ENCODE data around the gene CLDN17.

Gene CLDN17, protein sequence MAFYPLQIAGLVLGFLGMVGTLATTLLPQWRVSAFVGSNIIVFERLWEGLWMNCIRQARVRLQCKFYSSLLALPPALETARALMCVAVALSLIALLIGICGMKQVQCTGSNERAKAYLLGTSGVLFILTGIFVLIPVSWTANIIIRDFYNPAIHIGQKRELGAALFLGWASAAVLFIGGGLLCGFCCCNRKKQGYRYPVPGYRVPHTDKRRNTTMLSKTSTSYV

DNA sequence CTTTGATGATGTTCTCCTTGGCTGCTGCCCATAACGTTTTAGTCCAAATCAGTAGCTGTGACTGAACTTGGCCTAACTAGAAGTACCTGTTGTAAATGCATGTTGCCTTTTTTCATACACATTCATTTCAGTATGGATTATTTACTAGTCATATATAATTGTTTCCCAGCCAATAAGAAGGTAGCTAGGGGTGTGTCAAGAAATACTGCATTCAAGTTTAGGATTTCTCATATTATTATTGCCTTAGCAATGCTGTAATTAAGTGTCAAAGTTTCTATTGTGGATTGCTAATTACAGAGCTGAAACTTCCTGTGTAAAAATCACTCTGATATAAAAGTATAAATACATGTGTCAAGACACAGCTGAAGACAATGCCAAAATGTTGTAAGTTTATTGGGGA is at the start of gene CLDN17:
TSS of gene CLDN17 (minus strand) at position 101 of the 400 bp plus-strand sequence. CDS start 188 bp downstream, outside the sequence.
- DNase-seq (ENCODE audit: low read depth in 3 of 3): no peak

DNA sequence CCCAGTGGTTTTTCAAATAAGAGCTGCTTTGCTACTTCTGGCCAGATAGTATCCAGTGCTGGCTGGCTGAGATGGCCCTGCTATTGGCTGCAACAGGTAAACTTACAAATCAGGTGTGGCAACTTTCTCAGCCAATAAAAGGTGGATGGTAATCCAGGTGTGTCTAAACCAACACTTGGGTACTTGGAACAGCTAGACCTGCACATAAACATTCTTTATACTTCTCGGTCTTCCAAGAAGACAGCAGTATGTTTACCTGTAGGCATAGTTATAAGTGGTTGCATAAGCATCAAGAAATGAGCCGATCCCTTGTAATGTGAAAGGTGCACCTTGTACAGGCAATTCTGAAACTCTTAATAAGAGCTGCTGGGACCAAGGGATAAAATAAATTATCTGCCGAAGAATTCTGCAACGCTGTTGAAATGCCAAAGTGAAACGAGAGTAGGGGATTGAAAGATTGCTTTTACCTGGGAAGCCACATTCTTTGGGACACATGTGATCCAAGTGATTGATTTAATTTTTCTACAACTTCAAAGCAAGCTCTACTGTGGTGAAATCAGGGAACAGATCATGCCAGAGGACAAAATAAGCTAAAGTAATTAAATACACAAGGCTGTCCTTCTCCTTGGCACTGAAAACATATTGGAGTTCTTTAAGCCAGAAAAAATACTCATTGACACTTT is 49.6 kb upstream of the CLDN17 start, which contains the start of gene CLDN8:
TSS of gene CLDN8 (minus strand) at position 57 of the 683 bp plus-strand sequence. CDS start 172 bp downstream, outside the sequence.
- no peak for DNase-seq (ENCODE audit: low read depth in 3 of 3)

DNA sequence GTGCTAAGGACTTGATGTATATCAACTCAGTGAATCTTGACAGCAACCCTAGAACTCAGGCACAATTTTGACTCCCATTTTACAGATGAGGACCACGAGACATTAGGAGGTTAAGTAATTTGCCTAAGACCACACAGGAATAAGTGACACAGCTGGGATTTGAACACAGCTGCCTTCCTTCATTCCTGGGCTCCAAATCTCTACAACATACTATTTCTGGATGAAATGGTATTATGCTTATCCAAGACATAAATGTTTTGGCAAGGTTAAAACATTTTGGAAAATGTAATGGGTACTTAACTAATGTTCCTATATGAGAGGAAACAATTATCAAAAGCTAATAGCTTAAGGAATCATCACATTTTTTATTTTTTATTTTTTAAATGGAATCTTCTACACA is 44.5 kb upstream of the CLDN17 start:
- no peak for DNase-seq (ENCODE audit: low read depth in 3 of 3)

DNA sequence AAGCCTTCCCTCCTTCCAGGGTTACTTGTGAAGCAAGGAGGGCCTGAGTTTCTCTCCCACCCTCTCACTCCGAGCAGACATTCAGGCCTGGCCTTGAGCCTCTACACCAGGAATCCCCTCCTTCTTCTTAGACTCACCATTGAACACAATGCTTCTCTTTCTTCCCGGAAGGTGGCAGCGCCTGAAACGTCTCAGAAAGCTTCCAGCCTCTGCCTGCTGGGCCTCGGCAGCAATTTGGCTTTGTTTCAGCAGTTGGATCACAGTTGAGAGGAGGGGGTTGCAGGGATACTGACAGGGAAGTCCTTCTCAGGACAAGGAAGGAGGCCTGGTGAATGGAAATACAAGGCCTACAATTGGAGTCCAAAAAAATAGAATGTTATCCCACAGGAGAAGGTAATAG is 43.0 kb upstream of the CLDN17 start:
- DNase-seq (ENCODE audit: low read depth in 3 of 3): no peak

- DNase-seq (ENCODE audit: low read depth in 3 of 3): no peak
These were observed 40.6 kb upstream of the CLDN17 start for GRCh38 chr21:30207252-30207579.

GRCh38 chr21:30206551-30207251 is 40.1 kb upstream of the CLDN17 start:
- DNase-seq (ENCODE audit: low read depth in 3 of 3): no peak

GRCh38 chr21:30200000-30200399 is 33.4 kb upstream of the CLDN17 start:
- no peak for DNase-seq (ENCODE audit: low read depth in 3 of 3)

GRCh38 chr21:30194701-30195299 is 28.2 kb upstream of the CLDN17 start:
- no peak for DNase-seq (ENCODE audit: low read depth in 3 of 3)

DNA sequence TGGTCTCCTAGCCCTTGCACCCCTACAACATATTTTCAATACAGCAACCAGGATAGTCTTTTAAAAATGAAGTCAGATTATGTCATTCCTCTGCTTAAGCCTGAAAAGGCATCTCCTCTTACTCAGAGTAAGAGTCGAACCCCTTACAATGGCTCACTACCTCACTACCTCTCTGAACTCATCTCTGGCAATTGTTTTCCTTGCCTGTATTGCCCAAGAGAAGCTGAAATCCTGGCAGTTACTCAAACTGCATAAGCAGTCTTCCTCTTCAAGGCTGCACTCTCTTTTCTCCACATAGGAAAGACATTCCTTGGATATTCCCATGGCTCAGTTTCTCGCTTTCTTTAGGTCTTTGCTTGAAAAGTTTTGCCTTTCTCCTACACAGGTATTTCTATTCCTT is 26.6 kb upstream of the CLDN17 start:
- no peak for DNase-seq (ENCODE audit: low read depth in 3 of 3)

- no peak for DNase-seq (ENCODE audit: low read depth in 3 of 3)
These were observed 23.9 kb upstream of the CLDN17 start for GRCh38 chr21:30190554-30190953.

DNA sequence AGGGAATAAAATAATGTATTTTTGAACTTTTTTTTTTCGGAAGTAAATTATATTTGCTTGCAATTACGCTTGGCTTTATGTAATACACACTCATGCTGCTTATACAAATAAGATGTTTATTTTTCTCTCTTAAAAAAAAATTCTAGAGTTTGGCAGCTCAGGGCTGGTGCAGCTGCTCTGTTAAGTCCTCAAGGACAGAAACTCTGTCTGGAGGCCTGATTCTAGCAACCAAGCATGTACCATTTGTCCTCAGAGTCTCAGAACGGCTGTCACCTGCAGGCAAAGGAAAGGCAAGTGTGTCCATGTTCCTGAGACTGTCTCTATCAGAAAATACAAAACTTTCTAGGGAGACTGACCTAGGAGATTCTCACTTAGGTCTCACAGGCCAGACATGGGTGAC is 23.2 kb upstream of the CLDN17 start:
- DNase-seq (ENCODE audit: low read depth in 3 of 3): no peak

DNA sequence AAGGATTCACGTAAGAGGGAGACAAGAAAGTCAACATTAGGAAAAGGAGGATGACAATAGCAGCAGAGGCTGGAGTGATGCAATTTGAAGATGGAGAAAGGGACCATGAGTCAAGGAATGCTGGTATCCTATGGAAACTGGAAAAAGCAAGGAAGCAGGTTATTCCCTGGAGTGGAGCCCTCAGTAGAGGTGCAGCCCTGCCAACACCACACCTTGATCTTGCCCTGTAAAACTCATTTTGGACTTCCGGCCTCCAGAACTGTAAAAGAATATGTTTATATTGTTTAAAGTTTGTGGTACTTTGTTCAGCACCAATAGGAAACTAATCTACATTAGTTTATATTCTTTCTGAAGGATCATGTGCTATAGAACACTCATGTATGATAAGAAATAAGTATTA is 19.6 kb upstream of the CLDN17 start:
- DNase-seq (ENCODE audit: low read depth in 3 of 3): no peak

DNA sequence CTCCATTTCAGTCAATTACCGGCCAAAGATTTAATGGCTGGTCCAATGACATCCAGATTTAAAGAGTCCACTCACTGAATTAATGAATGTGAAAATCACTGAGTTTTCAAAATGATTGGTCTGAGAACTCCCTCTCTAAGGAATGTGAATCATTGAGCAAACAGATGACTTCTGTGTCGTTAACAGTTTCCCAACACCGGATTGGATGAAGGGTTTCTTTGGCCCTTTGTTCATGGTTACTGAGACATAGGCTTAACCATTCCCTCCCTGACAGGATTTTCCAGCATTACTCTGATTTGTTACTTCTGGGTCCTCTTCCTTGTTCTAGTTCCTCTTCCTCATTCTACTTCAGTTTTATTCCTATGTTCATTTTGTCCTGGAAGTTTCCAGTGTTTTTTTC is 1.5 kb upstream of the CLDN17 start:
- no peak for DNase-seq (ENCODE audit: low read depth in 3 of 3)

GRCh38 chr21:30166171-30166570 is 434 bp downstream of the CLDN17 start:
- no peak for DNase-seq (ENCODE audit: low read depth in 3 of 3)

DNA sequence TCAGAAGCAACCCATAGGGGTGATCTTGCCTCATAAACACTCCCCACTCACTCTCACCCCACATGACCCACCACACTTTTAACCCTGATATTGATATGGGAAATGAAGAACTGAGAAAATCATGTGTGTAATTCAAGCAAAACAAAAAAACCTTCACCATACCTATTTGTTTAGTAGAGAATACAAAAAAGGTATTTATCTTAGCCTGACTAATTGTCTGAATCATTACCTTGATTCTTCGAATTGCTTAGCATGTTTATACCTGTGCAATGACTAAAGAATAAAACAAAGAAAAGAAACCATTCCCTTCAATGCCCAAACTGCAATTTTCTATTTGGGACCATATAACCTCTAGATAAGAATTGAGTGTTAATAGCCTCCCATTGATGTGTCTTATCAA is 1.8 kb downstream of the CLDN17 start:
- no peak for DNase-seq (ENCODE audit: low read depth in 3 of 3)

- no peak for DNase-seq (ENCODE audit: low read depth in 3 of 3)
These were observed 12.8 kb downstream of the CLDN17 start for GRCh38 chr21:30153697-30154340.

- no peak for DNase-seq (ENCODE audit: low read depth in 3 of 3)
These were observed 13.8 kb downstream of the CLDN17 start for GRCh38 chr21:30152792-30153191.

DNA sequence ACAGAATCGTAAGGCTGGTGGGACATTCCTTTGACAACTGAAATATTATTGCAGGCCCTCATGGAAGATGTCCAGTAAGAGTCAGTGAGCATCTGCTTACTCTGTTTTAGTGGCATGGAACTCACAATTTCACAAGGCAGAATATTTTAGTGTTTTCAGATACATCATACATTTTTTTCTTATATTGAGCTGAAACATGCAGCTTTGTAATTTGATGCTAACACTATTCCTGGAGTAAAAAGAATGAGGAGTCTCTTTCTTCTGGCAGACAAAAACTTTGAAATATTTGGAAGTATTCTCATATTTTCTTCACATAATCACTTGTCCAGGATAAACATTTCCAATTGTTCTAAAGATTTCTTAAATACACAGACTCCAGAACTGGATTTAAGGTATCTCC is 17.7 kb downstream of the CLDN17 start:
- DNase-seq (ENCODE audit: low read depth in 3 of 3): no peak

DNA sequence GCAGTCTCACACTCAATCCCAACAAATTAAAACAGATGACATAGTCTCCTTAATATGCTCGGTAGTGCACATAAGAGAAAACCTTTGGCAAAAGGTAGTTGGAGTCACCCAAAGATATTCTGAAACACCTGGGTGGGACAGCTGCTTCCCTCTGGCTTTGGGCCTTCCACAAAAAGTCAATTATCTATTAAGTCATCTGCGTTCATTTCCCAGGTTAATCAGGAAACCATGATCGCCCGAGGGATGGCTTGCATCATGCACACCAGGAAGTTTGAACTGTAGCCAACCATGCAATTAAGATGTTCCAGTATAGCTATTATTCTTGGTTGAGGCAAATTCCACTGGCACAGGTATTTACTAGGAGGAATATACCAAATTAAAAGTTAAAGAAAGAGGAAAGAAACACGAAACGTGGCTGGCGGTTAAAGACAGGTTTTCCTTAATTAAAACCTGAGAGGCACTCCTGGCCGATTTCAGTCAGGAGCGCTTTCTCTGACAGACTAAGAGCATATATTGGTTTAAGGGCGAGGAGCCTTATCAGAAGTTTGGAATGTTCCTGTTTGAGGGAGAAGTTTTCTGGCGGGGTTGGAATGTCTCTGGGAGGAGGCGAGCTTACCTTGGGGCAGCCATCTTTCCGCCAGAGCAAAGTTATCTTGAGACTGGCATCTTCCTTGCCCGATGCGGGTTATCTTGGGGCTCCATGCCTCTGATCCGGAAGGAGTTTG is 19.9 kb downstream of the CLDN17 start:
- DNase-seq (ENCODE audit: low read depth in 3 of 3): no peak

GRCh38 chr21:30138483-30138882 is 28.1 kb downstream of the CLDN17 start:
- DNase-seq (ENCODE audit: low read depth in 3 of 3): no peak

DNA sequence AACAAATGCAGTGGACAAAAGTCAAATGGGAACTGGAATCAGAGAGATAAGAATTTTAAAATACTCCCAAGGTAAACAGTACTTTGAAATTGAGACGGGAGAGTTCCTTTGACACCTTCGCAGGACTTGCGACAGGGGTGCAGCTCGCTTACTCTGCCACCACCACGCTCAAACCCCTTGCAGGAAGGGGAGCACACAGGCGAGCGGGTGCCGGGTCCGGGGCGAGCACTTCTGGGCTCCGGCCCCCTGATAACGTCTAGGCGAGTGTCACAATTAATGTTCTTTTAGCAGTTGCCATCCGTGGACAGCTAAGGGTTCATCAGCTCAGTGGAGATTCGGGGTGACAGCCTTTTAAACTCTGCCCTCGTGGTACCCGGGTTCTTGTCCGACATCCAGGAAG is 37.4 kb downstream of the CLDN17 start:
- no peak for DNase-seq (ENCODE audit: low read depth in 3 of 3)

- no peak for DNase-seq (ENCODE audit: low read depth in 3 of 3)
These were observed 40.0 kb downstream of the CLDN17 start for GRCh38 chr21:30126576-30126975.
